Fibroblast of lung (primary cell): ENCODE measurements around the gene CLC. TPM values are rescaled to one million over a fixed set of nuclear protein-coding genes. Genes with fewer than 3 reads are reported as not detected.

Source experiments
- DNase-seq, 2 donors: peaks; one replicate each; pipeline versions ENCODE4 v3.0.0 to v3.0.0-alpha.2; 2010; ENCODE audit warnings: low read depth in 2 of 2
- H2AFZ ChIP-seq: 2 replicates; pipeline ENCODE4 v1.5.1; 2012; ENCODE audit warnings: low read length, control low read depth, inconsistent platforms
- H3K27ac ChIP-seq: 2 replicates; pipeline ENCODE4 v1.5.1; 2011; ENCODE audit warnings: low read length, control low read depth; ENCODE audit not compliant: insufficient read depth
- H3K27me3 ChIP-seq: 2 replicates; pipeline ENCODE4 v1.5.1; 2011; ENCODE audit warnings: mild to moderate bottlenecking, low read length; ENCODE audit not compliant: control insufficient read depth, insufficient read depth
- H3K36me3 ChIP-seq: 2 replicates; pipeline ENCODE4 v1.5.1; 2011; ENCODE audit warnings: low read length; ENCODE audit not compliant: control insufficient read depth, insufficient read depth
- H3K4me1 ChIP-seq: 2 replicates; pipeline ENCODE4 v1.5.1; 2011; ENCODE audit warnings: low read length; ENCODE audit not compliant: control insufficient read depth, insufficient read depth; ENCODE audit errors: extremely low read depth
- H3K4me2 ChIP-seq: 2 replicates; pipeline ENCODE4 v1.5.1; 2011; ENCODE audit warnings: low read length, control low read depth; ENCODE audit not compliant: insufficient read depth; ENCODE audit errors: extremely low read depth
- H3K4me3 ChIP-seq, 4 experiments: fragments of 200-600 bp in 1 of 4; sonication (generic) in 1 of 4; replicated peaks in 1 of 4; 2 replicates each; pipeline ENCODE4 v1.5.1; 2011 to 2016; ENCODE audit warnings: low read length in 4 of 4, low read depth in 3 of 4, mild to moderate bottlenecking in 3 of 4, control low read depth in 2 of 4, inconsistent platforms in 1 of 4, mixed read lengths in 1 of 4; ENCODE audit not compliant: insufficient read depth in 1 of 4; ENCODE audit errors: control extremely low read depth in 1 of 4
- H3K79me2 ChIP-seq: 2 replicates; pipeline ENCODE4 v1.5.1; 2012; ENCODE audit warnings: mild to moderate bottlenecking, low read length, inconsistent platforms; ENCODE audit not compliant: control insufficient read depth, insufficient read depth
- H3K9ac ChIP-seq: 2 replicates; pipeline ENCODE4 v1.5.1; 2011; ENCODE audit warnings: mild to moderate bottlenecking, low read length, control low read depth; ENCODE audit not compliant: insufficient read depth
- H3K9me3 ChIP-seq: 2 replicates; pipeline ENCODE4 v1.5.1; 2012; ENCODE audit warnings: low read depth, low read length; ENCODE audit not compliant: control insufficient read depth, insufficient read depth
- H4K20me1 ChIP-seq: 2 replicates; pipeline ENCODE4 v1.5.1; 2011; ENCODE audit warnings: low read length; ENCODE audit not compliant: control insufficient read depth, insufficient read depth; ENCODE audit errors: extremely low read depth
- EZH2 ChIP-seq: IDR thresholded peaks from 2 replicates; pipeline ENCODE4 v1.5.1; 2012; ENCODE audit warnings: low read length, control low read depth, mild to moderate bottlenecking; ENCODE audit errors: missing control alignments
- polyA plus RNA-seq, 2 donors: library from polyadenylated mRNA; depleted of rRNA in 1 of 2; stranded (reverse) in 1 of 2; unstranded in 1 of 2; fragments of >200 nt; gene quantifications; 2 replicates each; pipeline ENCODE4 v1.2.1, GENCODE V29; 2011 to 2012; ENCODE audit warnings: missing spikeins in 1 of 2
- total RNA-seq: library from RNA; depleted of rRNA; stranded (reverse); fragments of >200 nt; gene quantifications from 2 replicates; pipeline ENCODE4 v1.2.1, GENCODE V29; 2014
- TF ChIP-seq, protein P1 (sequence below), 2 donors: IDR thresholded peaks in 1 of 2; conservative IDR thresholded peaks in 1 of 2; 1 replicate in 1 of 2; 2 replicates in 1 of 2; pipeline ENCODE4 v1.5.1; 2011 to 2012; ENCODE audit warnings: low read length in 2 of 2, control low read depth in 1 of 2, inconsistent platforms in 1 of 2, low read depth in 1 of 2, mild to moderate bottlenecking in 1 of 2

CLC gene
- total and polyA plus RNA-seq, 2 donors (not counting 1 experiment from before 2014, with no cell fraction given), result not detected

DNA sequence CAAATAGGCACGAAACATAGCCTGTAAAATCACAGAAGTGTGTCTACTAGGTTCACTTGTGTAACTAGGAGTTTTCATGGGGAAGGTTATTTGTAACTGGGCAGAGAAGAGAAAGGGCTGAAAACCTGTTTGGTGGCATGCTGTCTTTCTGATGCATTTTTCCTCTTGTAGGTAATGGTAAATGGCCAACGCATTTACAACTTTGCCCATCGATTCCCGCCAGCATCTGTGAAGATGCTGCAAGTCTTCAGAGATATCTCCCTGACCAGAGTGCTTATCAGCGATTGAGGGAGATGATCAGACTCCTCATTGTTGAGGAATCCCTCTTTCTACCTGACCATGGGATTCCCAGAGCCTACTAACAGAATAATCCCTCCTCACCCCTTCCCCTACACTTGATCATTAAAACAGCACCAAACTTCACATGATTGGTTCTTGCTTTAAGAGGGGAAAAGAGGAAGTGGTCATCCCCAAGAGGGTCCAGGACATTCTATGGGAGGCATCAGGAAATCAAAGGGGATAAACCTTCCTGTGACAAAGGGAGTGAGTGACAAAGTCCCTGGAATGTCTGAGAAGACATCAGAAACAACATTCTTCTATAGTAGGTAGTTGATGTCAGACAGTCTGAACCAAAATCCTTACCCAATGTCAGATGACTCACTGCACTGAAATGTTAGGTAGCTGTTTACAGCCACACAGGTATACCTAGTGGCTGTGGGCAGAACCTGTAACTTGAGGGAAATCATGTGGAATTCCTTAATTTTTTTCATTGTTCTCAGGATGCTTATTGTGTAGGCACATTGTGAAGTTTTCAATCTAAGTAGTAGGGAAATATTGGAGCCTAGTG is 28.6 kb downstream of the CLC start:
- DNase-seq, result no peak
- Histone ChIP-seq H3K4me1 (no peaks in the 10 kb centered on the region), H3K4me2 (no peak overlapping the region), H3K27me3 (no peaks in the 10 kb centered on the region), H3K9me3 (no peaks in the 10 kb centered on the region), H3K79me2 (no peaks in the 10 kb centered on the region), H3K4me3 (no peak overlapping the region), H3K9ac (no peak overlapping the region), H2AFZ (no peak overlapping the region), H3K36me3 (no peaks in the 10 kb centered on the region), H4K20me1 (no peaks in the 10 kb centered on the region), H3K27ac (no peak overlapping the region)
- no peak for TF ChIP-seq EZH2
- TF ChIP-seq, protein P1, sequence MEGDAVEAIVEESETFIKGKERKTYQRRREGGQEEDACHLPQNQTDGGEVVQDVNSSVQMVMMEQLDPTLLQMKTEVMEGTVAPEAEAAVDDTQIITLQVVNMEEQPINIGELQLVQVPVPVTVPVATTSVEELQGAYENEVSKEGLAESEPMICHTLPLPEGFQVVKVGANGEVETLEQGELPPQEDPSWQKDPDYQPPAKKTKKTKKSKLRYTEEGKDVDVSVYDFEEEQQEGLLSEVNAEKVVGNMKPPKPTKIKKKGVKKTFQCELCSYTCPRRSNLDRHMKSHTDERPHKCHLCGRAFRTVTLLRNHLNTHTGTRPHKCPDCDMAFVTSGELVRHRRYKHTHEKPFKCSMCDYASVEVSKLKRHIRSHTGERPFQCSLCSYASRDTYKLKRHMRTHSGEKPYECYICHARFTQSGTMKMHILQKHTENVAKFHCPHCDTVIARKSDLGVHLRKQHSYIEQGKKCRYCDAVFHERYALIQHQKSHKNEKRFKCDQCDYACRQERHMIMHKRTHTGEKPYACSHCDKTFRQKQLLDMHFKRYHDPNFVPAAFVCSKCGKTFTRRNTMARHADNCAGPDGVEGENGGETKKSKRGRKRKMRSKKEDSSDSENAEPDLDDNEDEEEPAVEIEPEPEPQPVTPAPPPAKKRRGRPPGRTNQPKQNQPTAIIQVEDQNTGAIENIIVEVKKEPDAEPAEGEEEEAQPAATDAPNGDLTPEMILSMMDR (conservative IDR thresholded peaks at IDR 0.05 in 1 of 2, IDR thresholded peaks at IDR 0.05 in 1 of 2; ENCODE audit: low read depth in 1 of 2, low read length in 2 of 2), result no peak

DNA sequence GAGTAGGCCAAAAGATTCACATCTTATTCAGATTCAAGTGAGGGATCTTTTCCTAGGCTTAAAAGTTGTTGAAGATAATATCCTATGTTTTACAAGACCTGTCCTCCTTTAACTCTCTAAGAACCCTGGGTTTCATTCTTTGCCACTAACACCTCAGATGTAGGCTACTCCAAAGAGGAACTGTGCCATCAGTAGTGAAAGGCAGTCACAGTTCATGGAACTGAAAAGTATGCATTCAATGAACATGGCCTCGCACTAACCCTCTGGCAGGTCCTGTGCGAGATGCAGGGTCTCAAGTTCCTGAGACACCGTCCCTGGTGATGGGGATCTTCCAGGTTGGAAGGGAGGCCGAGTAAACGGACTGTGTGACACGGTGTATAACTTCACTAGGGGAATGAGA is 29.2 kb downstream of the CLC start:
- Histone ChIP-seq H3K4me2 (no peak overlapping the region), H3K27ac (no peak overlapping the region), H3K9ac (no peak overlapping the region), H3K4me3 (no peak overlapping the region), H3K79me2 (no peaks in the 10 kb centered on the region), H4K20me1 (no peaks in the 10 kb centered on the region), H3K27me3 (no peaks in the 10 kb centered on the region), H3K9me3 (no peaks in the 10 kb centered on the region), H3K36me3 (no peaks in the 10 kb centered on the region), H3K4me1 (no peaks in the 10 kb centered on the region), H2AFZ (no peak overlapping the region)
- DNase-seq, result no peak
- TF ChIP-seq EZH2, result no peak
- TF ChIP-seq, protein P1 (conservative IDR thresholded peaks at IDR 0.05 in 1 of 2, IDR thresholded peaks at IDR 0.05 in 1 of 2; ENCODE audit: low read depth in 1 of 2, low read length in 2 of 2), result no peak

DNA sequence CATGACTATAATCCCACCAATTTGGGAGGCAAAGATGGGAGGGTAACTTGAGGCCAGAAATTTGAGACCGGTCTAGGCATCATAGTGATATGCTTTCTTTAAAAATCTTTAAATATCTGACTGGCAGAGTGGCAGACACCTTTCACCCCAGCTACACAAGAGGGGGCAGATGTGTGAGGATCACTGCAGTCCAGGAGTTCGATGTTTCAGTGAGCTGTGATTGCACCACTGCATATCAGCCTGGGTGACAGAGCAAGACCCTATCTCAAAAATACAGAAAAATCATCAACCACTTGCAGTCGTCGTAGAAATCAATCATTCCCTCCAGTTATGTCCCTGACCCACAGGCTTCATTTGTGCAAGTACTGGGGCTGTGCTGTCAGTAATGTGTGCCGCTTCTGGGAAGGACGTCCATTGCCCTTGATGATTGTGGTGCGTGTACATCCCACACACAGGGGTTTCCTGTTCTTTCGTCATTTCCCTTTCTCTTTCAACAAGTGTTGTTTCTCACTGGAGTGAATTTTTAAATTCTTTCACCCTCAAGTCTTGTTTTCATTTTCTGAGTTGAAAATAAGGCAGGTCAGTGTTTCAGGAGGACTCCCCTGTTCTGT is 32.1 kb downstream of the CLC start:
- no peak overlapping the region for H3K4me3 ChIP-seq
- H3K36me3 ChIP-seq, result no peaks in the 10 kb centered on the region
- no peak overlapping the region for H3K4me2 ChIP-seq
- no peaks in the 10 kb centered on the region for H4K20me1 ChIP-seq
- no peaks in the 10 kb centered on the region for H3K79me2 ChIP-seq
- H2AFZ ChIP-seq, result no peak overlapping the region
- no peaks in the 10 kb centered on the region for H3K9me3 ChIP-seq
- TF ChIP-seq, protein P1 (conservative IDR thresholded peaks at IDR 0.05 in 1 of 2, IDR thresholded peaks at IDR 0.05 in 1 of 2; ENCODE audit: low read depth in 1 of 2, low read length in 2 of 2), result no peak
- no peak for TF ChIP-seq EZH2
- no peaks in the 10 kb centered on the region for H3K27me3 ChIP-seq
- H3K27ac ChIP-seq, result no peak overlapping the region
- H3K9ac ChIP-seq, result no peak overlapping the region
- no peak for DNase-seq
- no peaks in the 10 kb centered on the region for H3K4me1 ChIP-seq
